MCF 10A (cell line): ENCODE measurements around the gene C5orf58. TPM values are rescaled to one million over a fixed set of nuclear protein-coding genes. Genes with fewer than 3 reads are reported as not detected.

Experiments
- BruUV-seq: library from RNA; stranded (reverse); fragments of 400-500 nt; replicated peaks from 2 replicates; lab custom pipeline; 2021; lab: Mats Ljungman, UMichigan
- CTCF ChIA-PET: fragments of 300-600 bp; sonication (Branson Sonifier 250); formaldehyde crosslinking; extraction: SDS; loops from one replicate; lab custom pipeline; 2021; ENCODE audit warnings: antibody characterized with exemption, inconsistent platforms; lab: Yijun Ruan, JAX
- POLR2A ChIA-PET: fragments of 300-600, 350-650 bp; sonication (Branson Sonifier 250); formaldehyde crosslinking; extraction: SDS; loops from one replicate; lab custom pipeline; 2020; ENCODE audit warnings: antibody characterized with exemption, inconsistent platforms; lab: Yijun Ruan, JAX
- DNase-seq: peaks from one replicate; pipeline ENCODE4 v3.0.0-alpha.2; 2018; ENCODE audit not compliant: unreplicated experiment
- H3K27ac Mint-ChIP-seq: one replicate; pipeline ENCODE4 v1.8.0; 2022; ENCODE audit warnings: mild to moderate bottlenecking, low read depth, mixed read lengths; ENCODE audit not compliant: unreplicated experiment
- H3K27me3 Mint-ChIP-seq: one replicate; pipeline ENCODE4 v1.8.0; 2022; ENCODE audit warnings: mixed read lengths; ENCODE audit not compliant: insufficient read depth, unreplicated experiment
- H3K36me3 Mint-ChIP-seq: one replicate; pipeline ENCODE4 v1.8.0; 2022; ENCODE audit warnings: mild to moderate bottlenecking, moderate library complexity, mixed read lengths; ENCODE audit not compliant: insufficient read depth, unreplicated experiment
- H3K4me1 Mint-ChIP-seq: one replicate; pipeline ENCODE4 v1.8.0; 2022; ENCODE audit warnings: mixed read lengths; ENCODE audit not compliant: insufficient read depth, unreplicated experiment
- H3K4me3 Mint-ChIP-seq: one replicate; pipeline ENCODE4 v1.8.0; 2022; ENCODE audit warnings: mild to moderate bottlenecking, moderate library complexity, mixed read lengths; ENCODE audit not compliant: unreplicated experiment
- H3K9me3 Mint-ChIP-seq: one replicate; pipeline ENCODE4 v1.8.0; 2022; ENCODE audit warnings: mixed read lengths; ENCODE audit not compliant: unreplicated experiment
- CTCF ChIP-seq: fragments of 200-600 bp; IDR thresholded peaks from one replicate; pipeline ENCODE4 v1.8.0; 2022; ENCODE audit warnings: antibody characterized with exemption, mild to moderate bottlenecking; ENCODE audit not compliant: unreplicated experiment
- intact Hi-C: fragments of 100-400 bp; cut with micrococcal nuclease; formaldehyde crosslinking; loops from 2 replicates; pipeline ENCODE4 v1.14.1; 2022
- total RNA-seq: library from RNA; stranded (reverse); gene quantifications from 2 replicates; pipeline ENCODE4 v1.2.3, GENCODE V29; 2022

Gene C5orf58
- total RNA-seq, 1 experiment from 2014 or later, result not detected

- POLR2A ChIA-PET, result no interaction called here
- no peak overlapping the region for H3K27ac Mint-ChIP-seq
- H3K4me3 Mint-ChIP-seq, result no peak overlapping the region
- no peaks in the 10 kb centered on the region for H3K36me3 Mint-ChIP-seq
- BruUV-seq, result no TSS peak
- H3K4me1 Mint-ChIP-seq, result peaks cover 6% of the 10 kb centered on the region
- H3K27me3 Mint-ChIP-seq, result peaks cover 34% of the 10 kb centered on the region
- no peak for TF ChIP-seq CTCF
- H3K9me3 Mint-ChIP-seq, result no peaks in the 10 kb centered on the region
- intact Hi-C loops, result loop anchor here (1.0 to 2.0 kb wide), 4 partner anchors 42 to 354 kb away; no protein-coding TSS in a partner anchor
- CTCF ChIA-PET, result interaction anchor here (0.6 to 6.0 kb wide), 34 partner anchors 6 to 366 kb away, joined by 3 to 221 read pairs (median 4); no protein-coding TSS in a partner anchor
- DNase-seq, result no peak
Measured at GRCh38 chr5:170268884-170269283, 36.1 kb downstream of the C5orf58 start.

- intact Hi-C loops, result loop anchor here (2.0 kb wide), 1 partner anchor 43 kb away; no protein-coding TSS in a partner anchor
- Mint-ChIP-seq H3K27ac (no peak overlapping the region), H3K27me3 (peaks cover 27% of the 10 kb centered on the region), H3K4me1 (peaks cover 6% of the 10 kb centered on the region), H3K9me3 (no peaks in the 10 kb centered on the region), H3K4me3 (no peak overlapping the region), H3K36me3 (no peaks in the 10 kb centered on the region)
- peak; percentile 45 for DNase-seq
- CTCF ChIA-PET, result interaction anchor here (0.7 to 6.0 kb wide), 17 partner anchors 9 to 356 kb away, joined by 3 to 221 read pairs (median 4); no protein-coding TSS in a partner anchor
- POLR2A ChIA-PET, result no interaction called here
- no TSS peak for BruUV-seq
- no peak for TF ChIP-seq CTCF
Measured at GRCh38 chr5:170269579-170269978, 36.8 kb downstream of the C5orf58 start.

- Mint-ChIP-seq H3K27me3 (peaks cover 25% of the 10 kb centered on the region), H3K9me3 (no peaks in the 10 kb centered on the region), H3K4me1 (peaks cover 6% of the 10 kb centered on the region), H3K27ac (no peak overlapping the region), H3K36me3 (no peaks in the 10 kb centered on the region), H3K4me3 (no peak overlapping the region)
- DNase-seq, result no peak
- ChIA-PET POLR2A (interaction anchor here (0.8 kb wide), 1 partner anchor 95 kb away, joined by 3 read pairs; no protein-coding TSS in a partner anchor), CTCF (interaction anchor here (0.5 to 1.0 kb wide), 3 partner anchors 16 to 363 kb away, joined by 3 to 6 read pairs (median 4); no protein-coding TSS in a partner anchor)
- intact Hi-C loops, result no loop called here
- no TSS peak for BruUV-seq
- no peak for TF ChIP-seq CTCF
Measured at GRCh38 chr5:170270293-170271069, 37.7 kb downstream of the C5orf58 start.
